ENCODE measurements around the gene LASP1.

LASP1 gene

DNA sequence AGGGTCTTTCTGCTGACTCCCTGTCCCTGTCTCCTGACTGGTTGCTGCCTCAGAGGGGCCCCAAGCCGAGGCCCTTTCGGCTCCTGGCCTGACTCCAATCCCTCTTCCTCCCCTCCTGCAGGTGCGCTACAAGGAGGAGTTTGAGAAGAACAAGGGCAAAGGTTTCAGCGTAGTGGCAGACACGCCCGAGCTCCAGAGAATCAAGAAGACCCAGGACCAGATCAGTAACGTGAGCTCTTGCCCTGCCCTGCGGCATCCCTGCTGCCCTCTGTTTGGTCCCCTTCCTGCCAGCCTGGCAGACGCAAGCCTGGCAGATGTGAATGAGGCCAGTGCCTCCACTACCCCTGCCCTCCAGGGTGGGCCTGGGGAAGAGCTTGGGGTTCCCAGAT lies 28.4 kb downstream of the LASP1 start:
- DNase-seq (ENCODE audit: low spot score), result no peak
- CTCF ChIA-PET, result no interaction called here
- TF ChIP-seq CTCF (conservative IDR thresholded peaks at IDR 0.05; ENCODE audit: low read depth), result no peak
- POLR2A ChIA-PET (ENCODE audit: low non-redundant PET), result interaction anchor here (0.6 kb wide), 1 partner anchor 1247 kb away, joined by 3 read pairs; no protein-coding TSS in a partner anchor
- H3K27ac ChIP-seq, result peak overlapping the region; percentile 61

GRCh38 chr17:38898812-38899348 lies 29.0 kb downstream of the LASP1 start:
- POLR2A ChIA-PET (ENCODE audit: low non-redundant PET), result interaction anchor here (0.6 kb wide), 1 partner anchor 1246 kb away, joined by 3 read pairs; no protein-coding TSS in a partner anchor
- CTCF ChIA-PET, result no interaction called here
- no peak for TF ChIP-seq CTCF (conservative IDR thresholded peaks at IDR 0.05; ENCODE audit: low read depth)
- no peak for DNase-seq (ENCODE audit: low spot score)
- H3K27ac ChIP-seq, result peak overlapping the region; percentile 61

DNA sequence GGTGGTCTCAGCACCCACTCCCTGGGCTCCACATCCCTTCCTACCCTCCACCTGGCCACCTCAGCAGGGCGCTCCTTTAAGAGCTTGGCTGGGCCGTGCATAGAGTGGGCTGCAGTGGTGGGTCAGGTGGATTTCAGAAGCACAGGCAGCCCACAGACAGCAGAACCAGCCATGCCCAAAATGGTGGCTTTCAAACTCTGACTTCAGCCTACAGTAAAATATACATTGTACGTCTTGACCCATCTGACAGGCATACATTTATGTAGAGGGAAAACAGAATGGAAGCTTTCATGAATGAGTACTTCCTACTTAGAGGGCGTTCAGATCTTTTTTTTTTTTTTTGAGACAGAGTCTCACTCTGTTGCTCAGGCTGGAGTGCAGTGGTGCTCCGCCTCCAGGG lies 29.6 kb downstream of the LASP1 start:
- CTCF ChIA-PET, result no interaction called here
- no peak for TF ChIP-seq CTCF (conservative IDR thresholded peaks at IDR 0.05; ENCODE audit: low read depth)
- POLR2A ChIA-PET (ENCODE audit: low non-redundant PET), result no interaction called here
- DNase-seq (ENCODE audit: low spot score), result no peak
- H3K27ac ChIP-seq, result peak overlapping the region; percentile 61

GRCh38 chr17:38900978-38901656 lies 31.3 kb downstream of the LASP1 start:
- ChIA-PET POLR2A (ENCODE audit: low non-redundant PET) (interaction anchor here (0.6 kb wide), 1 partner anchor 76 kb away, joined by 3 read pairs; the partner anchor contains the start of gene CWC25), CTCF (interaction anchor here (0.7 to 2.3 kb wide), 3 partner anchors 23 to 988 kb away, joined by 3 to 8 read pairs (median 3); no protein-coding TSS in a partner anchor)
- peak; percentile 91 for DNase-seq (ENCODE audit: low spot score)
- TF ChIP-seq CTCF (conservative IDR thresholded peaks at IDR 0.05; ENCODE audit: low read depth), result no peak
- peak overlapping the region; percentile 61 for H3K27ac ChIP-seq

- DNase-seq (ENCODE audit: low spot score), result no peak
- TF ChIP-seq CTCF (conservative IDR thresholded peaks at IDR 0.05; ENCODE audit: low read depth), result no peak
- CTCF ChIA-PET, result no interaction called here
- no peak overlapping the region for H3K27ac ChIP-seq
- POLR2A ChIA-PET (ENCODE audit: low non-redundant PET), result no interaction called here
These were observed 33.5 kb downstream of the LASP1 start for GRCh38 chr17:38903404-38903803.

GRCh38 chr17:38904892-38905291 lies 35.0 kb downstream of the LASP1 start:
- no peak for TF ChIP-seq CTCF (conservative IDR thresholded peaks at IDR 0.05; ENCODE audit: low read depth)
- DNase-seq (ENCODE audit: low spot score), result no peak
- CTCF ChIA-PET, result no interaction called here
- H3K27ac ChIP-seq, result no peak overlapping the region
- POLR2A ChIA-PET (ENCODE audit: low non-redundant PET), result no interaction called here

Data from RWPE1 (cell line).